Body of pancreas (tissue), 4 donors: ENCODE measurements around the gene DBF4B. TPM values are rescaled to one million over a fixed set of nuclear protein-coding genes. Genes with fewer than 3 reads are reported as not detected.

ENCODE experiments used
- ATAC-seq: fragments of 150-250 bp; one replicate; pipeline ENCODE4 v1.9.1; 2016
- DNase-seq, 4 donors: peaks; one replicate each; pipeline ENCODE4 v3.0.0-alpha.2; 2019
- H3K27ac ChIP-seq, 4 donors: fragments of 200-600 bp; sonication (generic); 1 replicate in 3 of 4; 2 replicates in 1 of 4; pipeline versions ENCODE4 v1.5.1 to v1.6.1; 2016 to 2019; ENCODE audit warnings: mild to moderate bottlenecking in 1 of 4, mixed read lengths in 1 of 4, moderate library complexity in 1 of 4
- H3K27me3 ChIP-seq, 2 donors: fragments of 200-600 bp; sonication (generic); one replicate each; pipeline ENCODE4 v1.6.0; 2016; ENCODE audit warnings: mild to moderate bottlenecking in 1 of 2
- H3K36me3 ChIP-seq, 2 donors: fragments of 200-600 bp; sonication (generic); replicated peaks in 1 of 2; 2 replicates each; pipeline ENCODE4 v1.5.1; 2016; ENCODE audit warnings: low read depth in 2 of 2; ENCODE audit not compliant: insufficient read depth in 1 of 2
- H3K4me1 ChIP-seq: fragments of 200-600 bp; sonication (generic); one replicate; pipeline ENCODE4 v1.6.0; 2016
- H3K4me3 ChIP-seq, 2 donors: fragments of 200-600 bp; sonication (generic); 1 replicate in 1 of 2; 2 replicates in 1 of 2; pipeline ENCODE4 v1.5.1; 2016 to 2019
- H3K9me3 ChIP-seq, 3 donors: fragments of 200-600 bp; sonication (generic); 1 replicate in 2 of 3; 2 replicates in 1 of 3; pipeline ENCODE4 v1.5.1; 2016
- CTCF ChIP-seq, 7 experiments: fragments of 450-650 bp in 4 of 7; fragments of 200-600 bp in 3 of 7; sonication (generic) in 3 of 7; IDR thresholded peaks; one replicate each; pipeline ENCODE4 v1.5.1; 2016 to 2019; ENCODE audit warnings: antibody characterized with exemption in 7 of 7
- POLR2A ChIP-seq, 3 donors: fragments of 450-650 bp; IDR thresholded peaks; one replicate each; pipeline ENCODE4 v1.6.1; 2016; ENCODE audit warnings: antibody characterized with exemption in 3 of 3, mild to moderate bottlenecking in 2 of 3
- WGBS, 2 donors: methylation state at CpG; one replicate each; pipeline ENCODE4 v1.1.5; 2017; 5-methylcytosine and 5-hydroxymethylcytosine counted together
- intact Hi-C: fragments of 100-400 bp; cut with DNase I; formaldehyde crosslinking; loops from one replicate; pipeline ENCODE4 v1.15.1; 2023
- total RNA-seq, 2 donors: library from RNA; depleted of rRNA; stranded (reverse); fragments of >200 nt; gene quantifications; one replicate each; pipeline ENCODE4 v1.1.0, GENCODE V29; 2016

DBF4B gene
- total RNA-seq, 2 donors from 2014 or later: 2.0 to 3.4 TPM

DNA sequence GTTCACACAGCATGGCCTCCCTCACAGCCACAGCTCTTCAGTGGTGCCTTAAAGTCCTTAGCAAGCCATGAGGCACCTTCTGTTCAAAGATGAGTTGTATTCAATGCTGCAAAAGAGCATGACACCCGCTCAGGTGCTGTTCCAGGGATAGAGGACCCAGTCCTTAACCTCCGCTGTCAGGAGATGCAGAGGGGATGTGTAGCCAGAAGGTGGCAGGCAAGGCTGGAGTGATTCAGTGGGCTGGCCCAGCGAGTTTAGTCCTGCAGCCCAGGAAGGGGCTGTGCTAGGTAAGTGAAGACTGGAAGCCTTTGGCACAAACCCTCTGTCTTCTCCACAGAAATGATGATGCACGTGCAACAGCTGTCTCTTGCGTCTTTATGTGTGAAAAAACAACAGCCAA, 25.3 kb downstream of the DBF4B start:
- Histone ChIP-seq H3K4me1 (no peaks in the 10 kb centered on the region), H3K27ac (no peak overlapping the region), H3K4me3 (no peak overlapping the region), H3K36me3 (no peaks in the 10 kb centered on the region), H3K27me3 (no peaks in the 10 kb centered on the region), H3K9me3 (no peaks in the 10 kb centered on the region)
- intact Hi-C loops: no loop called here
- DNase-seq (no peak), ATAC-seq (no peak)
- TF ChIP-seq CTCF (IDR thresholded peaks at IDR 0.05) (no peak), POLR2A (IDR thresholded peaks at IDR 0.05) (no peak)
- 79 to 80% methylated on average over 3 to 5 of the region's 5 CpGs for WGBS, 2 donors

DNA sequence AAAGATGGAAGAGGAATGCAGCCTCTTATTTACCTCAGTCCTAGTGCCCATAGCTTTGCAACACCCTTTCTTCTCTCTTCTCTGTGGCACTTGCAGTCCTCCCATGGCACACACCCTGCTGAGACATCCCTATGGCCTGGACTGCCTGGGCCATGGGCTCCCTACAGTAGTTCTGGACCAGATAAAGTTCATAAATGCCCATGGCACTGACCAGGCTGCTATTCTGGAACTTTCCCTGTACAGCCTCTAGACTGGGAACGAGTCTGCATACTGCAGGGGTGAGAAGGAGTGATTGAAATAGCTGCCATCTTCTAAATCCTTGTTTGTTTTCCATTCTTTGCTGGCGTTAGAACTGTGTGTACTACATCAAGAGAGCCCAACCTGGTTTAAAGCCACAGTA, 25.8 kb downstream of the DBF4B start:
- 54 to 69% methylated on average over 2 of the region's 2 CpGs for WGBS, 2 donors
- Histone ChIP-seq H3K27me3 (no peaks in the 10 kb centered on the region), H3K4me3 (no peak overlapping the region), H3K4me1 (no peaks in the 10 kb centered on the region), H3K36me3 (no peaks in the 10 kb centered on the region), H3K9me3 (no peaks in the 10 kb centered on the region), H3K27ac (no peak overlapping the region)
- ATAC-seq: no peak
- no peak for DNase-seq
- intact Hi-C loops: no loop called here
- TF ChIP-seq POLR2A (IDR thresholded peaks at IDR 0.05): no peak
- TF ChIP-seq CTCF (IDR thresholded peaks at IDR 0.05): no peak

DNA sequence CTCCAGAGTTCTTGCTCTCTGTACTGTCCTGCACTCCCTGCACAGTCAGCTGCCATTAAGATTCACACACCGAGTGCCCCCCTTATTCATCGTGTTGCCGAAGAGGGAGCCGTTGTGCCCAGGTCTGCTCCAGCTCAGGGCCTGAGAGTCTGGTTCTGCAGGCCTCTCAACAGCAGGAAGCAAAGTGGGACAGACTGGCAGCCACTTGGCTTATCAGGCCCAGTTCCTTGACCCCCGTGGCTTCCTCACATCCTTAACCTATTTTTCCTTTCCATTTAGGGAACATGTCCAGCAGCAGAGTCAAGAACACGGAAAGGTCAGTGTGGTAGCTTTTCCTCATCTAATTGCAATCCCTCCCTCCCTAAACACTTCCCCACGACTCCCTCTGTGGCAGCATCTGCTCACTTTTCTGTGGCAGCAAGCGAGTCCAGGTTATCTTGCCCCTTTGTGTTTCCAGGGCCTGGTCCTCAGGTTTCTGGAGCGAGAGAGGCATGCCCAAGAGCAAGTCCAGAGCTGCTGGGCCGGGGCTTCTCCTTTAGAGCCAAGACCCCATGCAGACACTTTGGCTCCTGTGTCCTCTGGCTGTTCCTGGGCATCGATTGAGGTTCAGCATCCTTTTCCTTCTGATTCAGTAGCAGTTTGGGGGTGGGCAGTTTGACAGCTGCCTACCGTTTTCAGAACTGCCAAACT, 28.2 kb downstream of the DBF4B start:
- no peak for TF ChIP-seq CTCF (IDR thresholded peaks at IDR 0.05)
- TF ChIP-seq POLR2A (IDR thresholded peaks at IDR 0.05): no peak
- DNase-seq: no peak
- H3K4me3 ChIP-seq: no peak overlapping the region
- H3K27ac ChIP-seq: no peak overlapping the region
- no peaks in the 10 kb centered on the region for H3K9me3 ChIP-seq
- H3K27me3 ChIP-seq: no peaks in the 10 kb centered on the region
- no peak for ATAC-seq
- intact Hi-C loops: no loop called here
- no peaks in the 10 kb centered on the region for H3K36me3 ChIP-seq
- H3K4me1 ChIP-seq: no peaks in the 10 kb centered on the region
- WGBS, 2 donors: 84 to 90% methylated on average over 10 to 12 of the region's 12 CpGs

DNA sequence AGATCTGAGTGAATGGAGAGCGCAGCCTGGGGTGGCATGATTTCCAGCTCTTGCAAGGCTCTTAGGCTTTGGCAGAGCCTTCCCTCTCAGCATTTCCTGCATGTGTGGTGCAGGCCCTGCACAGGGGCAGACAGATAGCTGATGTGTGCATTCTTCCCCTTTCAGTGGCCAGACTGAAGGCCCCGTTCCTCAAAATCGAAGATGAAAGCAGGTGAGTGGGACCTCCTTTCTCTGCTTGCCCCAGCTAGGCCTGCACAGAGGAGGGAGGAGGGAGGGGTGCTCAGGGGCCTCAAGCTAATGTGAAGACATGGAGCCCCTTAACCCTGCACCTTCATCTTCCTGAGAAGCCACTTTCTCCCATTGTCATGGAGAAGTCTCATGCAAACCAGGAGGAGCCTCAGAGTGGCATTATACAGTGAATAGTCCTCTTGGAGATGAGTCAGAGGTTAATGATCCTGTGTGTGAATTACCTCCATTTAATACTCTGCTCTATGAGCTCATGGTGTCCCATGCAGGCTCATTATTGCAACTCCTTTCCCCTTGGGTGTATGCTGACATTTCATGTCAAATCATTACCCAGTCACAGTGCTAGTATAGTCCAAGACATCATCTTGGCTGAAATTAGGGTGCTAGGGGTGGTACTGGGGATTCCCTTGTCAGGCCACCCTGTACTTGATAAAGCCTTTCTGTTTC, 29.9 kb downstream of the DBF4B start:
- no peaks in the 10 kb centered on the region for H3K27me3 ChIP-seq
- DNase-seq (no peak), ATAC-seq (no peak)
- TF ChIP-seq CTCF (IDR thresholded peaks at IDR 0.05) (no peak), POLR2A (IDR thresholded peaks at IDR 0.05) (no peak)
- H3K4me3 ChIP-seq: no peak overlapping the region
- H3K36me3 ChIP-seq: no peaks in the 10 kb centered on the region
- H3K4me1 ChIP-seq: no peaks in the 10 kb centered on the region
- H3K9me3 ChIP-seq: no peaks in the 10 kb centered on the region
- WGBS, 2 donors: 75 to 80% methylated on average over 1 to 3 of the region's 3 CpGs
- no peak overlapping the region for H3K27ac ChIP-seq
- intact Hi-C loops: no loop called here

- no peak for TF ChIP-seq CTCF (IDR thresholded peaks at IDR 0.05)
- TF ChIP-seq POLR2A (IDR thresholded peaks at IDR 0.05): no peak
- H3K27me3 ChIP-seq: no peaks in the 10 kb centered on the region
- no peak overlapping the region for H3K4me3 ChIP-seq
- H3K36me3 ChIP-seq: no peaks in the 10 kb centered on the region
- 89 to 91% methylated on average over 7 to 8 of the region's 8 CpGs for WGBS, 2 donors
- no peaks in the 10 kb centered on the region for H3K9me3 ChIP-seq
- DNase-seq (no peak), ATAC-seq (no peak)
- intact Hi-C loops: no loop called here
- H3K27ac ChIP-seq: no peak overlapping the region
- no peaks in the 10 kb centered on the region for H3K4me1 ChIP-seq
Observed at GRCh38 chr17:44741316-44741715, 32.9 kb downstream of the DBF4B start.
